Stimulated activated CD8-positive, alpha-beta memory T cell treated with anti-CD3 and anti-CD28 coated beads, Interleukin-7, amount 100 ng/mL, for 4 hours (primary cell): ENCODE data around the gene ADGRB3.

Experiments used
- DNase-seq, 2 donors: peaks; one replicate each; pipeline ENCODE4 v3.0.0-alpha.2; 2020; ENCODE audit warnings: low read depth in 2 of 2

ADGRB3 gene

DNA sequence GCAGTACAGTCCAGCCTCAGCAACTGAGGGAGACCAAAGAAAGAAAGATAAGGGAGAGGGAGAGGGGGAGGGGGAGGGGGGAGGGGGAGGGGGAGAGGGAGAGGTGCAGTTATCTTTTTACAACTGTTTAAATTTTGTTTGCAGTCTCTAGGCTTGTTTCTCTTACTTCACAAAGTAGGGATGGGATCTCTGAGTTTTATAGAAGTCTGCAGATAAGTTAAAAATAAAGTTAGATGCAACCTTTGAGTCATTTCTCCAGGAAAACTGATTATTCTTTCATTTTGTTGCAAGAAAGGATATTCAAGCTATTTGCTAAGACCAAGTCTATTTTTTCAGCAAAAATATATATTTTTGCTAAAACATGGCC is 487.3 kb downstream of the ADGRB3 start:
- DNase-seq = no peak

DNA sequence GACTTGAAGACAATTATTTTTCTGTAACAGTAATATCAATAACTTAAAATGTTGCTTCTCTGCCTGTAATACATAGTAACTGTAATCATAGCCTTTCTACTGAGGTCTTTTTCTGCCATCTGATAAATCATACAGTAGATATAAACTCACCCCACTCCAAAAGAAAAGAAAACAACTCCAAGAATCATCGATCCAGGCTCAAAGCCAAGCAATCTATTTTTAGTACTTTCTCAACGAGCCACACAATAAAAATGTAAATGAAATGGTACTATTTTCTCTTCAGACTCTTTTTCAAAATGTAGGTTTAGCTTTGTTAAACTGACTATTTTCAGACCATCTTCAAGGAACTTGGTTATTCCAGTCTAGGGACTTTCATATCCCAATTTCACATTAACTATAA is 493.3 kb downstream of the ADGRB3 start:
- no peak for DNase-seq

DNA sequence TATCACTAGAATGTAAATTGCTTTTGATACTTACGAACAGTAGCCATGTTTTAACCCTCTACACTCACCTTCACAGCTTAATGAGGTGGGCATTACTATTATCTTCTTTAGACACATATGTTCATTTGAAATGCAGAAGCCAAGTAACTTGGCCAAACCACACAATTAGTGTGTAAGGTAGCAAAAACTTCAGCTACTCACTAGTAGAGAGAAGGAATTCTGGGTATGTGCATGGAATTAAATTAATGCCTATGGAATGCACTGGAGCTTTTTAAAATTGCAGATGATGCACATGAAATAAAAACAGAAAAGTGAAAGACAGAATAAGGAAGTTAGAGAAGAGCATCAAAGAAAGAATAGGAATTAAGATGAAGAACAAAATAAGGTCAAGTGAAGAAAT is 494.0 kb downstream of the ADGRB3 start:
- DNase-seq = no peak

DNA sequence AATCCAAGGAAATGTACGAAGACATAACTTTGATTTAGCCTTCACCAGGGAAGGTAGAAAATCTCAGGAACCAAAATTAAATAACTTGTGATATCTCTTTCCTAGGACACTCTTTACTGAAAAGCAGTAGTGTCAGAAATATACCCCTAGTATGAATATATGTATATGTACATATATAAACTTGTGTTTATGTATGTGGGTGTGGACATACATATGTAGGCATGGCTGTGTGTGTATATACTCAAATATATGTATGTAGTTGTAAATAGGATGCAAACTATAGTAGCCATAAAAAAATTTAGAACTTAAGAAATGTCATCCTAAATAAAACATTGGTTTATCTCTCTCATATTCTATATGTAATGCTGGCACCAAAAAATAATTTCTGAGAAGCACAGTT is 500.8 kb downstream of the ADGRB3 start:
- DNase-seq = no peak

DNA sequence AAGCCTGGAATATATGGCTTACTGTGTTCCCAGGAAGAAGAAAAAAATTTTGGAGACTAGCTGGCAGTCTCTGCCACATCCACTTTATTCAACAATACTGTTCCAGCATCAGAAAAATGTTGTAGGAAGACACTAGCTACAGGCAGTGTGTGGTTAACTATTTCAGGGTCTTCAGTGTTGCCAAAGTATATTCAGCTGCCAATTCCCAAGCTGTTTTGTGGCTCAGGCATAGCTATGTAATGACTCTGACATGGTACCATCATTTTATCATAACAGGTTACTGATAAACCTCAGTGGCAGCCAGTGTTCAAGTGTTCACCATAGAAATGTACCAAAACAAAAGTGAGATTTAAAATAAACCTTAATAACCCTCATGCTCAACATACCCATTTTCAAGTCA is 503.1 kb downstream of the ADGRB3 start:
- DNase-seq = no peak

DNA sequence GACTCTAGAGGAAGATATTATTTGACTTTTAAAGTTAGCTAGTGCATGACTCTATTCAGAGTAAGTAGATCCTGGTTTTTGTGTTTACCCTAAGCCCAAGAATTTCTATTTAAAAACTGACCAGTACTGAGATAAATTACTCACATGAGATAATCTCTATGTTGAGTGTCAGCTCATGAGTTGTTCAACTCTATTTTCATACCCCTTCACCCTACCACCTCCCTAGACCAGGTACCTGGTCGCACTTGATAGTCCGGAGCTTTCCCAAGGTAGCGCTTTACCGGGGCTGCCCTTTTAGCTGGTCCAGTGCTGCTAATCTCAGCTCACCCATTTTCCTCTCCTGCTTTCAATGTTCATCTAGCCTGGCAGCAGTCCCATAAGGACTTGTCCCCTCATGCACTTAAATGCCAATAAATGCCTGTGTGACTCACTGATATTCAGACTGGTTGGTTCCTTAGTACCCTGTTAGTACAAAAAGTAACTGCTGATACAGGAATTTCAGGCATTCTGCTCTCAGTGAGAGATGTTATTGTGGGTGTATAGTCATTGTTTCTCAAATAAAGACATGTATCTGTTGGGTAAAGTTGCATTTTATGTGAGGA is 503.9 kb downstream of the ADGRB3 start:
- no peak for DNase-seq

DNA sequence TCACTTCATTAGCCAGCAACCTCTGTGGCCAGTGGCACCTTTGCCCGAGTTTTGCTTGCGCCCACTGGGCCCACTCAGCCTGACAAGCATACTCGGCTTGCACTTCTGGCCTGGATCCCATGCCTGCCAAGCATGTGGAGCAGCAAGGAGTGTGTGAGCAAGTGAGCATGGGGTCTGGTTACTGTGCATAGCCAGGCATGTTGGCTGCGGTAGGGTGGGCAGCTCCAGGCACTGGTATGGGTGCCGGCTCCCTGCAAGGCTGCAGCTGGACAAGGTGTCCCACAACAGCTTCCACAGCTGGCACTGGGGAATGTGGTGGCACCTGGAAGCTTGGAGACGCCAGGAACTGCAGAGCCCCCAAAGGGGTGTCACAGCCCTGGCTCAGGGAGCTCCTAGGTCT is 510.0 kb downstream of the ADGRB3 start:
- DNase-seq = no peak

DNA sequence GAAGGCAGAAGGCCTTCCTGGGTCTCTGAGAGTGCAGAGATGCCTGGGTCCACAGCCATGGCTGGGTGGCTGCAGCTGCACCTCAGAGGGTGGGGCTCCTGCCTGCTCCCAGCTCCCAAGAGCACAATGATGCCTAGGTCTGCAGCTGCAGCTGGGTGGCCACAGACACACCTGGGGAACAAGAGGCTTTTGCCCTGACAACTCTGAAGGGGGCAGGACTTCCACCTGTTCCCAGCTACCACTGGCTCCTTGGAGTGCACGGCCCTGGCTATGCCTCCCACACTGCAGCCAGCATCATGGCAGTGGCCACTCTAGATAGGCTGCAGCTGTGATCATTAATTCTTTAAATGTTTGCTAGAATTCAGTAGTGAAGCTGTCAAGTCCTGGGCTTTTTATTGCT is 511.3 kb downstream of the ADGRB3 start:
- no peak for DNase-seq

DNA sequence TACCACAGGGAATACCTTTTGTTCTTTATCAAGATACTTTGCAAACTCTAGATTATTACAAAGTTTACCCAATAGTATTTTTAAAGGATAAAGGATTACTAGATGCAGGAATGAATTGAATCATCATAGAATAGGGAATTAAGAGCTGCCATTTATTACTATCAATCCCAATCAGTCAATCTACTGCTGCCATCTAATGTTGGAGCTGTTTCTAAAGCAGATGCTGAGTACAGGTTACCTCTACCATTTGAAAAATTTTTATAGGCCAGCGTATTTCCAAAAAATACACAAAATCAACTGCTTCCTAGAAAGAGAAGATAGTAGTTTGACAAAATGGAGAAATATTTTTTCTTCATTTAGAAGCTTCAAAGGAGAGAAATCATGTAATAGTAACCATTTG is 520.4 kb downstream of the ADGRB3 start:
- no peak for DNase-seq

DNA sequence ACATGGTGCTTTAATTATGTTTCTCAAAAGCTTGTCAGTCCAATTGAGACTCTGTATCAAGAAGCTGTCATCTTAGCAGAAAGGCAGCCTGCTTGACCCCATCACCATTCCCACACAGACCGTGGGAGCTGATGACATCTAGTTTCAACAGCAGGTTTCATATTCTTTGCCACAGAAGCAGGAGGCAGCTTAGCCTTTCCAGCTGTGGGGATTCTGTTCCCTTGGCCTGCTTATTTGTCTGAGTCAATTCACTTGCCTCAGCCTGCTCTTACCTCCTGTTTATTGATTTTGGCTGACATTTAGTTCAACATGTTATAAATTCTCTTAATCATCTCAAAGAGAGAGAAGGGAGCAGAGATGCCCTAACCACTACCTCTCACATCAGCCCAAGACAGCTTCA is 527.7 kb downstream of the ADGRB3 start:
- DNase-seq = no peak

DNA sequence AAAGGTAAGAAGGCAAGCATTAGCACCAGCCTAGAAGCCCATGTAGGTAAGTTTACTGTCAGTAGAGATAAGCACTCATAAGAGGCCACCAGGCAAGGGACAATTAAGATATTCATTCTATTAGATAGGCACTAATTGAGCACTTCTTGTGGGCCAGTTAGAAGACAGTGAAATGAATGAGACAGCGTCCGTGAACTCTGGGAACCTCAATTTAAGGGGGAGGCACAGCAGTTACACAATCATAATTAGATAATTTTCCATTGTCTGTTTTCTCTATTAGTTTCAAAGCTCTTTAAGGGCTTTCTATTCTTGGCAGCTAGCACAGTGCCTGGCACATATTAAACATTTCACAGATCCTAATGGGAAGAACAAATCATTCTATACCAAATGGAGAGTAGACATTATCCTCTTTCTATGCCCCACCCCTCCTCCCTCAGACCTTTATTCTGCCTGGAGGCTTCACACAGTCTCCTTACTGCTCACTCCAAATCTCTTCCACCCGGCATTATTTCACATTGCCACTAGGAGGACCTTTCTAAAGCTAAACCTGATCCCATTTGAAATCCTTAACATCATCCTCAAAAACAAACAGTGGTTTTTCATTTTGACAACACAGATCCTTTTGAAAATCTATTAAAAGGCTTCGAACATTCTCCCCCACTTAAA is 529.6 kb downstream of the ADGRB3 start:
- no peak for DNase-seq

DNA sequence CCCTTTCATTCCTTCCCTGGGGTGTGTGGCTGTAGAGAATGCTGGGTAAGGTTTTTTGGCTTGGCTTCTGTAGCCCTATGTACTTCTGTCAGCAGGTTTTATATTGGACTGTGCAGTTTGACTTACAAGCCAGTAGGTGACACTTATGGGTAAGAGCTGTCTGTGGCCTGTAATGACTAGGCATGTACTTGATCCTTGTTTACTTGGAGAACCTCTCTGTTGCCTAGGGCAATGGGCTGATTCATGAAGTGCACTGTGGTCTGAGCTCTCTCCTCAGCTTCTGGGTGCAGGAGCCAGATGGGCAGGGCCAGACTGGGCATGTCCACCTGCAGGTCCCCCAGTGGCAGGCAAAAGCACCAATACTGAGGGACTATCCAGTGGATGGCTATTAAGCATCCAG is 544.6 kb downstream of the ADGRB3 start:
- no peak for DNase-seq

DNA sequence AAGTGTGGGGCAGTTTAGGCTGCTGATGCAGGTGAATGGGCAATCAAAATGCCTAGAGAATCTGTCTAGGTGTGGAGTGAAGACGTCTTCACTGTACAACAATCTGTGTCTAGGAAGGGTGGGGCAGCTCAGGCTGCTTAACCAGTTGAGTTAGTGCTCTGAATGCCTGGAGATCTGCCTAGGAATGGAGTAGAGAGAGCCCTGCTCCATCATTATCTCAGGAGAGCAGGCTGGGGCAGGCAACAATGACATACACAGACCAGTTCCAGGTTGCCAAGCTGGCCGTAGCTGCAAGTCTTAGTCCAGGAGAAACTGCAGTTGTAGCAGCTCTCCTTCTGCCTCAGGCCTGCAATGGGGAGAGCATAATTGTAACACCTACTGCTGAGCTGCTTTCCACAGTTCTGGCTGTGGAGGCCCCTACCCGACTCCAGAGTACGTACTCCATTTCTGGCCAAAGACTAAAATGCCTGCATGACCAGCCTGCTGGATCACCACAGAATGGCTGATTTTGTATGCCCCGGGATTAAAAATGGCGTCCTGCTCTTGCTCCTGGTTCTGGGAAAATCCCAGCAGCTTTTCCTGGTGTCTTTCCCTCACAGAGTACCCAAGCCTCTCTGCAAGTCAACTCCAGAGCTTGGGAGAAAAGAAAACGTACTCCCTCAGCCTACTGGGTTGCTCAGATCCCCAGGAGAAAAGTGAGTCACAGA is 545.4 kb downstream of the ADGRB3 start:
- no peak for DNase-seq

DNA sequence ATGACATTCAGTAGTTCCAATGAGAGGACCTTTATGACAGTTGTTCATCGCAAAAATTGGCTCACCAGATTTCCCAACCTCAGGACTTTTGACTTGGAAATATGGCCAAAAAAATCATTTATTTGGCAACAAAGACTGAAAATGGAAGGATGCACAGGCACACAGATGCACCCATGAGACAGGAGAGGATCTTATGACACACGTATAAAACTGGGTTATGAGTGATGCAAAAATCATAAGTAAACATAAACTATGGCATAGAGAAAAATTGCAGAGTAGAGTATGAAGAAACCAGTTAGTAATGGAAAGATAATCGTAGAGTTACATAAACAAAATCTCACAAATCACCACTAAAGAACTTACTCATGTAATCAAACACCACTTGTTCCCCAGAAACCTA is 546.9 kb downstream of the ADGRB3 start:
- no peak for DNase-seq

DNA sequence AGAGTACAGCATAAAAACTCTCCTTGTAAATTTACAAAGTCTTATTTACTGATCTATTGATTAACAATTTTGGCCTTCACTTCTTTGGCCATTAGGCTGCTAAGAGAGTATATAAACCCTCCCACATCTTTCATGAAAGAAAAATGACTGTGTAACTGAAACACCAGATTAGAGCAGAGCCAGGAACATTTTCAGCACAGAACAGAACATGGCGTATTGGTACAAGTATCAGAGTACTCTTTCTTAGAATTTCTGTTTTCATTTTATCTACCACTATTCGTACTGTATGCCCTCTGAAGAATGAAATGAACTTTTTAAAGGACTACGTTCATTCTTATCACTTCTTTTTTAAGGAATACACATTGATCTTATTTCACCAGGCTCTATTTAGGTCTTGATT is 550.2 kb downstream of the ADGRB3 start:
- DNase-seq = no peak

DNA sequence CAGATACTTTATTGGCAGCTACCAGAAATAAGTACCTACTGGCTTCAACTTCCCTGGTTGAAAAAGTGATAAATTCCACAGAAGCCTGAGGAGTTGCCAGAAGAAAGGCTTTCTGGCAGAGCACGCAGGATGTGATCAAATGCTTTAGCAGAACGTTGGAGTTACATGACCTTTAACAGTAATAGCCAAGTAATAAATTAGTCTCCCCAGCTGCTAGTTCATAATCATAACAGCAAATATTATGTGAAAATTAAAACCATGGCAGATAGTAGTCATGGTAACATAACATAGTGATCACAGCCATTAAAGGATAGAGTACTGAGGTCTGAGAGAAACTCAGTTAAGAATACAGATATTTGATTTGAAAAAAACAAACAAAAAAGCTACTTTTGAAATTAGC is 567.7 kb downstream of the ADGRB3 start:
- no peak for DNase-seq

DNA sequence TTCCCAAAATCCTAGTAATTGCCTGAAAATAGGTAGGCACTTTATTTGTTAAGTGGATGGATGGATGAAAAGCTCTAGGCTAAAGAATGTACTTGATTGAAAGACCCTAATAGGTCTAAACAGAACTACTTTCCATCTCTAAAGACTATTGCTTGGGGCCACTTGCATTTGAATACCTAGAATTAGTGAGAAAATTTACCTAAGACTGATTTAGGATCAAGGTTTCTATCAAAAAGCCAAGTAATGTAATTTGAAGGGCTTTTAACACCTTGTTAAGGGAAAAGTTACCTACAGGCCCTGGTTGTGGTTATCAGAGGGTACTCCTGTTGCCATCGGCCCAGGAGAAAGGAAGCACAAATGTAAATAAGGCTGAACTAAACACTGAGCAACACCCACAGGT is 581.0 kb downstream of the ADGRB3 start:
- DNase-seq = no peak

DNA sequence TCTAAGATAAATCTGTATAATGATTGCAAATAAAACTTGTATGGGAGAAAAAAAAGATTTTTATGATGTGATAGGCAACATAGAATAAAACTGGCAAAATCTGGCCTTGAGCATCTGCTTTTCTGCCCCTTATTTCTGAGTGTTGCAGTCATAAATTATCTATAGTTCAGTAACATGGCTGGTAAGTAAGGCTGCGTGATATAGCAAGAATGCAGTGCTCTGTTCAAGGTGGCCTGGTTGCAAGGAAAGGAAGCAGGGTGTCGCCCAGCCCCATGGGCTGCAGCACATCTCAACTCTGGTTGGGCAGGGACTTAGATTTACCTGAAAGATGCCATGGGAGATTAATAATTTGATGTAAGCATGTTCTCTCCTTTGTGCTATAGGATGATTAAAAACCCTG is 582.3 kb downstream of the ADGRB3 start:
- no peak for DNase-seq

DNA sequence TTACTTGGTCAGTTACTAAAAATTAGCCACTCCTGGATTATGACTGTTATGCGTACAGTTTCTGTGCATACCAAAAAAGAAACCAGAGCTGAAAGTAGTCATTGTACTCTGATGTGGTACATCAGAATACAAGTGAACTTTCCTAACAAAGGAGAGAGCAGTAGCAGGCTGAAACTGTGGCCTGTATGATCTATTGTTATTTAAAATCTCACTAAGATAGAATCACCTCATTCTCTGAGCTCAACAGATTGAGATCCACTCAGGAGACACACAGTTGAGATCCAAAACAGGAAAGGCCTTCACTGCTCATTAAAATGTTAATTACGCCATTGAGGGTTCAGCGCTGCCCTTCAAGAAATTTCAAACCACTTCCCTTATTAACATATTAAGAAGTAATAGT is 585.3 kb downstream of the ADGRB3 start:
- DNase-seq = no peak

DNA sequence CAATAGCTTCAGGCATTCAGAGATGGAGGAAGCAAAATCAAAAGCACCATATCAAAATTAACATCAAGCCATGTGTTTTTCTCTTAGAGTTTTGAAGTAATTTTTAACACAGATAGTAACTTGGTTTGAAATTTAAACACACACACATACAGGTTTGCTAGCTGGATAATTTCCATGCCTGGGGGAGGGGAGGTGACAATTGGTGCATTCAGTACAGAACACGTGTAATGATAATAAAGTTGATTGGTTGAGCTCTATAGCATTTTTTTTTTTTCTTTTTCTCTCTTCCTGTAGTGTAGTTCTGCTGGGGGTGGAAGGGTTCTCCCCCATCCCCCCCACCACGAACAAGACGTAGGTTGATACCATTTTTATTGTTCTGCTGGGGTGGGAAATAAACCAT is 596.9 kb downstream of the ADGRB3 start:
- no peak for DNase-seq

DNA sequence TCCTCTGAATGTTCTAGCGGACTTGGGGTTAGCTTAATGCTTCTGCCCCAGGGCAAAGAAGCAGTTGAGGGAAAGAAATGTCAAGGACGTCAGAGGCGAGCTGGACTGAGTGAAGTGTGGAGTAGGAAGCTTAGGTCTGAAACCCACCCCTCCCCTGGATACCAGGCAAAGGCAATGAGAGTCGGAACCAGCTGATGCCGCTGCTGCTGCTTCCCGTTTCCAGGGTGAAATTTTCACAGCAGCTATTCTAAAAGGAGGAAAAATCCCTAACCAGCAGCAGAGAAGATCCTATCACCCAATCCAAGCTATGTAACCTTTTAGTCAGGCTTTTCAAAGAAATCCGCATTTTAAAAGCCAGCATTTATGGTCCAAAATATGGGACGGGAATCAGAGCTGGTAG is 597.4 kb downstream of the ADGRB3 start:
- DNase-seq = no peak

DNA sequence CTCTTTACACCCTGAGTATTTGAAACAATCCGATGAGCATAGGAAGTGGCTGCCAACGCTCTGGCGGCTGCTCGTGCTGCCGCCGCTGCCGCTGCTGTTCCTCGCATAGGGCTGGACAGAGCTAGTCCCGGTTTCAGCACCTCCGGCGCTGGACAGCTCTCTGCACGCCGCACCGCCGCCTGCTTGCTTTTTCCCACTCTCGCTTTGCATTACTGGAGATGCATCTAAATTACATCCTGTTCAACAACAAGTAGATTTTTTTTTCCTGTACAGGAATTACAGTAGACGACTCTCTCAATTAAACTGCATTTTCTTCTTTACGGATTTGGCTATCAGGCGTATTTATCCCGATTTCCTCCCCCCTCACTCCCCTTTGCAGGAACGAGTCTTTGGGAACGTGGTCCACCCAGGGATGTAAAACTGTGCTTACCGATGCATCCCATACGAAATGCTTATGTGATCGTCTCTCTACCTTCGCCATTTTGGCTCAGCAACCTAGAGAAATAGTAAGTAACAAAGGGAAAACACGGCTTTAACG is 597.9 kb downstream of the ADGRB3 start:
- no peak for DNase-seq

DNA sequence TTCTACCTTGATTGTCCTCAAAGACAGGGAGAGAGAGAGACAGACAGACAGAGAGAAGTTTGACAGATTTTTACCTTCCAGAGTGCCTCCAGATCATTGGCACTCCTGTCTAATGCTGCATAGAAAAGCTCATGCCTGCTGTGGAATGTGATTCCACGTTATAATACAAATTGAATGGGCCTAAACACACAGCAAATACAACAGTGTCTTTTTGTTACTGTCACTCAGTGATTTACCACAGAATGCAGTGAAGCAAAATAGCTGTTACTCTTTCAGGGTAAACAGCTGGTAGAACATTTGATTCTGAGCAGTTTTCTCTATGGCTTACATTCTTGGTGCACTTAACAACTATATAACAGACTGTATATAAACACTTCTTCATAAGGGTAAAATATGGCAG is 603.0 kb downstream of the ADGRB3 start:
- DNase-seq = no peak
